Osteoblast (primary cell): ENCODE data around the gene ZFHX3. TPM values are rescaled to one million over a fixed set of nuclear protein-coding genes. Genes with fewer than 3 reads are reported as not detected.
"Not testable (repeated sequence)": the region's sequence is repeated elsewhere in the genome, so short reads cannot be mapped to it uniquely, and the experiment has no call there.

Source experiments
- DNase-seq: peaks from one replicate; pipeline ENCODE4 v3.0.0; 2011; ENCODE audit warnings: low spot score, mixed read lengths; ENCODE audit not compliant: insufficient read length; ENCODE audit errors: missing footprints
- H2AFZ ChIP-seq: 2 replicates; pipeline ENCODE4 v1.6.0; 2011; ENCODE audit warnings: mild to moderate bottlenecking, low read length
- H3K27ac ChIP-seq: 2 replicates; pipeline ENCODE4 v1.5.1; 2011; ENCODE audit warnings: mild to moderate bottlenecking, low read depth, low read length, moderate library complexity
- H3K27me3 ChIP-seq: 2 replicates; pipeline ENCODE4 v1.6.0; 2012; ENCODE audit warnings: mild to moderate bottlenecking, control low read depth, inconsistent platforms, low read length, moderate library complexity; ENCODE audit not compliant: insufficient read depth
- H3K36me3 ChIP-seq: 2 replicates; pipeline ENCODE4 v1.5.1; 2011; ENCODE audit warnings: mild to moderate bottlenecking, low read length, control low read depth, moderate library complexity; ENCODE audit not compliant: insufficient read depth
- H3K4me1 ChIP-seq: 2 replicates; pipeline ENCODE4 v1.5.1; 2011; ENCODE audit warnings: mild to moderate bottlenecking, low read length, control low read depth, moderate library complexity; ENCODE audit not compliant: insufficient read depth
- H3K4me2 ChIP-seq: 2 replicates; pipeline ENCODE4 v1.6.0; 2011; ENCODE audit warnings: mild to moderate bottlenecking, low read length; ENCODE audit not compliant: insufficient read depth
- H3K4me3 ChIP-seq: fragments of 200-600 bp; sonication (generic); 3 replicates; pipeline ENCODE4 v1.5.1; 2012; ENCODE audit warnings: mild to moderate bottlenecking, low read length, inconsistent platforms; ENCODE audit not compliant: insufficient read depth
- H3K79me2 ChIP-seq: 2 replicates; pipeline ENCODE4 v1.6.0; 2012; ENCODE audit warnings: mild to moderate bottlenecking, low read length, control low read depth, inconsistent platforms; ENCODE audit not compliant: insufficient read depth
- H3K9me3 ChIP-seq: 2 replicates; pipeline ENCODE4 v1.5.1; 2011; ENCODE audit warnings: low read depth, low read length, control low read depth
- H4K20me1 ChIP-seq: 2 replicates; pipeline ENCODE4 v1.6.0; 2012; ENCODE audit warnings: mild to moderate bottlenecking, low read length, control low read depth; ENCODE audit not compliant: insufficient read depth
- total RNA-seq: library from RNA; depleted of rRNA; stranded (reverse); fragments of >200 nt; gene quantifications from 2 replicates; pipeline ENCODE4 v1.2.3, GENCODE V29; 2012
- TF ChIP-seq, protein P1 (sequence below): IDR thresholded peaks from 2 replicates; pipeline ENCODE4 v1.5.1; 2011; ENCODE audit warnings: mild to moderate bottlenecking, low read depth, low read length, moderate library complexity; ENCODE audit errors: extremely low read depth

The ZFHX3 gene
- total RNA-seq, 1 donor, result 14.5 TPM

DNA sequence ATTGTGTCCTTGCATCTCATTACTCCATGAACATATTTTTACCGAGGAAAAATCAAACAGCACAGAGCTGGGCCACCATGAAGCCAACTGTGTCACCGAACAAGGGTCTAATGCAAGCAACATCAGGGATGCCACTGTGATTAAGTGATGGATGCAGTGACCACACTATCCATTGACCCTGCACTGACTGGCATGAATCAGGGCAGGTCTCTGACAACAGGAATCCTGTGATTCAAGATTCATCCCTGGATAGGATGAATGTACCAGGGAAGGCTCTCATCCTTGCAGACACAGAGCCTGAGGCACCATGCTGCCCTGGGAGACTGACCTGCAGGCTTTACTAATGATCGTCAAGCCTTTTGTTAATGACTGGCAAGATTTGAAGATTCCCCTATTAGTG lies 41.5 kb upstream of the ZFHX3 start:
- TF ChIP-seq, protein P1, sequence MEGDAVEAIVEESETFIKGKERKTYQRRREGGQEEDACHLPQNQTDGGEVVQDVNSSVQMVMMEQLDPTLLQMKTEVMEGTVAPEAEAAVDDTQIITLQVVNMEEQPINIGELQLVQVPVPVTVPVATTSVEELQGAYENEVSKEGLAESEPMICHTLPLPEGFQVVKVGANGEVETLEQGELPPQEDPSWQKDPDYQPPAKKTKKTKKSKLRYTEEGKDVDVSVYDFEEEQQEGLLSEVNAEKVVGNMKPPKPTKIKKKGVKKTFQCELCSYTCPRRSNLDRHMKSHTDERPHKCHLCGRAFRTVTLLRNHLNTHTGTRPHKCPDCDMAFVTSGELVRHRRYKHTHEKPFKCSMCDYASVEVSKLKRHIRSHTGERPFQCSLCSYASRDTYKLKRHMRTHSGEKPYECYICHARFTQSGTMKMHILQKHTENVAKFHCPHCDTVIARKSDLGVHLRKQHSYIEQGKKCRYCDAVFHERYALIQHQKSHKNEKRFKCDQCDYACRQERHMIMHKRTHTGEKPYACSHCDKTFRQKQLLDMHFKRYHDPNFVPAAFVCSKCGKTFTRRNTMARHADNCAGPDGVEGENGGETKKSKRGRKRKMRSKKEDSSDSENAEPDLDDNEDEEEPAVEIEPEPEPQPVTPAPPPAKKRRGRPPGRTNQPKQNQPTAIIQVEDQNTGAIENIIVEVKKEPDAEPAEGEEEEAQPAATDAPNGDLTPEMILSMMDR, result no peak
- no peaks in the 10 kb centered on the region for H4K20me1 ChIP-seq
- no peaks in the 10 kb centered on the region for H3K9me3 ChIP-seq
- peaks cover 11% of the 10 kb centered on the region for H3K4me1 ChIP-seq
- no peak overlapping the region for H2AFZ ChIP-seq
- no peaks in the 10 kb centered on the region for H3K27me3 ChIP-seq
- H3K4me2 ChIP-seq, result no peak overlapping the region
- H3K27ac ChIP-seq, result no peak overlapping the region
- no peak for DNase-seq
- H3K79me2 ChIP-seq, result no peaks in the 10 kb centered on the region
- H3K36me3 ChIP-seq, result no peaks in the 10 kb centered on the region
- no peak overlapping the region for H3K4me3 ChIP-seq

DNA sequence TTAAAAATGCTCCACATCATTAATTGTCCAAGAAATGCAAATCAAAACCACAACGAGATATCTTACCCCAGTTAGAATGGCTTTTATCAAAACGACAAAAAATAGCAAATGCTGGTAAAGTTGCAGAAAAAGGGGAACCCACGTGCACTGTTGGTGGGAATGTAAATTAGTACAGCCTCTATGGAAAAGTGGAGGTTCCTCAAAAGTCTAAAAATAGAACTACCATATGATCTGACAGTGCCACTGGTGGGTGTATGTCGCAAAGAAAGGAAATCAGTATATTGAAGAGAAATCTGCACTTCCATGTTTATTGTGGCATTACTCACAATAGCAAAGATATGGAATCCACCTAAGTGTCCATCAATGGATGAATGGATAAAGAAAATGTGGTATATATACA lies 38.2 kb upstream of the ZFHX3 start:
- Histone ChIP-seq H2AFZ (no peak overlapping the region), H3K79me2 (no peaks in the 10 kb centered on the region), H3K27ac (no peak overlapping the region), H3K4me3 (no peak overlapping the region), H3K4me2 (no peak overlapping the region), H3K4me1 (peaks cover 5% of the 10 kb centered on the region), H4K20me1 (no peaks in the 10 kb centered on the region), H3K36me3 (no peaks in the 10 kb centered on the region), H3K9me3 (no peaks in the 10 kb centered on the region), H3K27me3 (no peaks in the 10 kb centered on the region)
- no peak for DNase-seq
- TF ChIP-seq, protein P1, result no peak

DNA sequence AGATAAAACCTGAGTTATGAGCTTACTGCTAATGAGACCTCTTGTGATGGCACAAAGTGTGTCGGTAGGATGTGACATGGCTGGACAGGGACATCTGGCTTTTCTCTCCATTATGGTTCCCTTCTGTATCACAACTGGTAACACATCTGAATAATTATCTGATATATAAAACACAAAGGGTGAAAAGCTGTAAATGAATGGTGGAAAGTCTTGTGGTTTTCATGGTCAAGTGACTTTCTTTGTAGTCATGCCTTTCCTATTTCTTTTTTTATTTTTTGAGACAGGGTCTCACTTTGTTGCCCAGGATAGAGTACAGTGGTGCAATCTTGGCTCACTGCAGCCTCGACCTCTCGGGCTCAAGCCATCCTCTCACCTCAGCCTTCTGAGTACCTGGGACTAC lies 35.3 kb upstream of the ZFHX3 start:
- Histone ChIP-seq H2AFZ (no peak overlapping the region), H3K9me3 (no peaks in the 10 kb centered on the region), H3K36me3 (no peaks in the 10 kb centered on the region), H3K79me2 (no peaks in the 10 kb centered on the region), H3K27ac (peak overlapping the region; percentile 77), H3K4me1 (peaks cover 5% of the 10 kb centered on the region), H3K27me3 (no peaks in the 10 kb centered on the region), H3K4me2 (no peak overlapping the region), H4K20me1 (no peaks in the 10 kb centered on the region), H3K4me3 (no peak overlapping the region)
- TF ChIP-seq, protein P1, result no peak
- no peak for DNase-seq

DNA sequence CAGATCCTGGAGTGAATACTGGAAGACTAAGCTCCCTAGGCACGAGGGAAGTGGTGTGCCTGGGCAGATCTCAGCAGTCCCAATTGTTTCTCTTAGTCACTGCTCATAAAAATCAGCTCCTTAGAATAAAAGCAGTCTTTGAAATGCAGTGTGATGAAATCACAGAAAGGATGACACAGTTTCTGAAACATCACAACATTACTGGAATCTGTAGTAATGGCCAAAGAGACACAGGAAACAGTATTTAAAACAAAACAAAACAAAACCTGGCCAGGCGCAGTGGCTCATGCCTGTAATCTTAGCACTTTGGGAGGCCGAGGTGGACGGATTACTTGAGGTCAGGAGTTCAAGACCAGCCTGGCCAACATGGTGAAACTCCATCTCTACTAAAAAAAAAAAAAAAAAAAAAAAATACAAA lies 34.7 kb upstream of the ZFHX3 start:
- not testable (repeated sequence) for H3K9me3 ChIP-seq, H3K4me3 ChIP-seq, H3K79me2 ChIP-seq, H4K20me1 ChIP-seq, H2AFZ ChIP-seq, H3K36me3 ChIP-seq, H3K4me1 ChIP-seq, H3K27me3 ChIP-seq
- Histone ChIP-seq H3K27ac (peak overlapping the region; percentile 77), H3K4me2 (peak overlapping the region; percentile 40)
- peak; percentile 98 for DNase-seq
